Measurements from ENCODE around the gene SMAD5.

Gene SMAD5

GRCh38 chr5:136115183-136115865 is 17.3 kb upstream of the SMAD5 start:
- DNase-seq = no peak

- DNase-seq = no peak
Observed at GRCh38 chr5:136120529-136120928, 12.1 kb upstream of the SMAD5 start.

GRCh38 chr5:136123236-136123768 is 9.3 kb upstream of the SMAD5 start:
- peak; percentile 74 for DNase-seq

DNA sequence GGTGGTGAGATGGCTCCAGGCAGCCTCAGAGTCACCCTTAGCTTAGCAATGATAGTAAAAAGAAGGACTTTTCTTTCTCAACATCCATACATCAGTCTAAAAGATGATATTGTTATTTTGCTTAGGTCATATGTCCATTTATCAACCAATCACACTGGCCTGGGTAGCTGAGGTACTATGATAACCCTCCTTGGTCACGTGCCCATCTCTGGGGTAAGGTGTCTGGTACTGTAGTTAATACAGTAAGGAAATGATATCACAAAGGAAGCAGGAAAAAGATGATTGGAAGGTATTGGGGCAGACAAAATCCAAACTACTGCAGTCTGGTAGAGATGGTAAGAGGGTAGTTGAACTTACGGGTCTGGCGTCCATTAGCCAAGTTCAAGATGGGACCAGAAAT is 5.1 kb upstream of the SMAD5 start:
- DNase-seq = no peak

- no peak for DNase-seq
Observed at GRCh38 chr5:136128481-136128880, 4.2 kb upstream of the SMAD5 start.

DNA sequence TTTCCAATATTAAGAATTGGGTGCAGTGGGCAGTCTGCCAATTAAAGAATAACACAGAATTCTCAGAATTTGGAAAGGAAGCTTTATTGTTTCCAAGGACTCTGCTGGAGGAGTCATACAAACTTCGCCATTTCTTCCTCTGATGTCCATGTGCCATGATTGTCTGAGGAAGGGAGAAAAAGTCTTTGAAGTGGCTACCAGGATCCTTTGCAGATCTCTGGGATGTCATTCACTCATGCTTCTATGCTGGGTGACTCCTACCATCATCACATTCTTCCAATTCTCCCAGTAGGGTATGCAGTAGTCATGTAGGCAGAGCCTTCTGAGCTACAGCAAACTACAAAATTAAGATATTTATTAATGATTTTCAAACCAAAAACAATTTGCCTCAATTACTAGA is 3.2 kb upstream of the SMAD5 start:
- DNase-seq = no peak

GRCh38 chr5:136130581-136130980 is 2.1 kb upstream of the SMAD5 start:
- DNase-seq = no peak

DNA sequence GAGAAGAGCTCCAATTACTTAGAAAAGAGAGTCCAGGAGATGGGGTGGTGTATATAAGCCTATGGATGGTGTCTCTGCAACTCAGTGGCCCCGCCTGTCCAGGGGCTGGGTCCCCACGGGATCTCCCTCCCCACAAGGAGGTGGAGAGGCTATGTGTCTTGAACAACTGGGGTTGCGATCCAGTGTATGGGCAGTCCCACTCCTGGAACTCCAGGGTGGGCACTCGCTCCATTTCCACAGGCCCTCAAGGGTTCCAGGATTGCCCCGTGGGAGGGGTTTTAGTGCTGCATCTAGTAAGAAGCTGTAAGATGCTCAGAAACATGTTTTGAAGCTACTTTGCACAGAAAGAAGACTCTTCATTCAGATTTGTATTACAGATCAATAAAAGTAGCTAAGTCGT is 558 bp upstream of the SMAD5 start:
- no peak for DNase-seq

DNA sequence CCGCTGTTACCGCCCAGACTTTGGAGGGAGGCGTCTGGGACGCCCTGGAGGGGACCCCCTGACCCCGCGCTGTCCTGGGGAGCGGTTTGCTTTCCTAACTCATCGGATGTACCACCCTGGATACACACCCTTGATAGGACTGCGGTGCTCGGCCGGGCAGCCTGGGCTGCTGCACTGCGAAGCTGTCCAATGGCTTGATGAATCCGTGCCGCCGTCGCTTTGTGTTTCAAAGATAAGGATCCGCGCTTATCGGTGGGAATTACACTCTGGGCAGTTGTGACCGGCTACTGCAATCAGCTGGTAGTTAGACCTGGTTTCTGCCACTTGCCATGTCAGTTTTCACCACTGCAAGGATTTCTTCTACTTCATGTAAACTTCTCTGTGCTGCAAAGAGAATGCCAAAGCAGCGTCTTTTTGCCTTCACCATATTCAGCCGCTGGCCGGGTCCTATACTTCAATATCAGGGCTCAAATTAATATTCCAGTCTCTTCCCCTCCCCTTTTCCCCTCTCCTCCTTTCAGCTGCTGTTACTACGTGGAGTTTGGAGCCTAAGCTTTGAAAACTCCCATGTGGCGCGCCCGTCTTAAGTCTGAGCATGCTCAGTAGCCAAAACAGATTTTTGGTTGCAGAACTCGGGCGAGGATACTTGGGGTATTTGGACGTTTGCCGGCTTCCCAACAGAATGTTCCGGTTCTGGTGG is 727 bp downstream of the SMAD5 start:
- peak; percentile 20 for DNase-seq

DNA sequence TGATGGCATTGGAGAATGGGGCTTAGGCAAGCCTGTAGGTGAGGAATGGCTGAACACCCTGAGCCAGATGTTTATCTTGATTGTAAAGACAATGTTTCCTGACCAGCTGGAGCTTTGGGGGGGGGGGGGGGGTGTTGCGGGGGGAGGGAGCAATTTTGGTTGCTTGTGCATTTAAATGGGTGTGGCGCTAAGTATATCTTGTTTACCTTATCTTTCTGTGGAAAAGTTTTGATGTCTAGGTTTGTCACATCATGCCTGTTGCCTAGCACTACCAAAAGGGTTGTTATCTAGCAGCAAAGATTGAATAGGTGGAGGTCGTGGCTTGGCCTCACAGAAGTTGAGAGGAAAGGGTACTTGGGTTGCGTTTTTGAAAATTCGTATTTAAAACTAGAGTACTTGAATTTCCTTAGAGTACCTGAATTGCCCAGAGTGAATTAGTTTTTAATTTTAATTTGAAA is 1.3 kb downstream of the SMAD5 start:
- DNase-seq = no peak

DNA sequence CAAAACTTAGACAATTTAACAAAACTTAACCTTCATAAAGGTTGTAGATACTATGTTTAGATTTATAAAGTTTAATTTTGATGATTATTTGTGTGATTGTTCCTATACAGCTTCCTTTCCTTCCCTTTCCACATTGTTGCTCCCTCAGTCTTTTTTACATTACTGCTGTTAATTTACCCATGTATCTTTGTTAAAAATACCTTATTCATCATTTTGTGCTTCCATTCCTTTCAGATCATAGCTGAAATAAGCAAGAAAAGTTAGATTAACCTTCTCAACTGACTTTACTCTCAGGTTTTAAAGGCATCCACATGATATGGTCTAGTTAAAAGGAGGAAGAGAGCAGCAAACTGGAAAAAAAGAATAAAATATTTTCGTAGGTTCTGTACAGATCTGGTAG is 2.0 kb downstream of the SMAD5 start:
- DNase-seq = no peak

DNA sequence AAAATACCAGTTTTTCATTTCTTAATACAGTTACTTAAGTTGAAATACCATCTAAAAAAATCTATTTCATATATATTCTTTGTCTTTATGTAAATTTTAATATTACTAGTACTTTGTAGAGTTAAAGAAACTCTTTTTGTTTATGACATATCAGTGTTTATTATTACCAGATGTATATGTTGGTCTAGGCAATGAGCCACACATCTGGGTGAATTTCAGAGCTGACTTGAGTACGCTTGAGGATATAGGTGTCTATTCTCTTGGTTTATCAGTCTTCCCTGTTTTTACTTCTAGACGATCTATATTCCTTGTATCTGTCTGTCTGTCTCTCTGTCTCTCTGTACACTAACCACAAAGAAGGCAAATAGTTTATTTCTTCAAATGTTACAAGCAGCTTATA is 2.9 kb downstream of the SMAD5 start:
- DNase-seq = no peak

DNA sequence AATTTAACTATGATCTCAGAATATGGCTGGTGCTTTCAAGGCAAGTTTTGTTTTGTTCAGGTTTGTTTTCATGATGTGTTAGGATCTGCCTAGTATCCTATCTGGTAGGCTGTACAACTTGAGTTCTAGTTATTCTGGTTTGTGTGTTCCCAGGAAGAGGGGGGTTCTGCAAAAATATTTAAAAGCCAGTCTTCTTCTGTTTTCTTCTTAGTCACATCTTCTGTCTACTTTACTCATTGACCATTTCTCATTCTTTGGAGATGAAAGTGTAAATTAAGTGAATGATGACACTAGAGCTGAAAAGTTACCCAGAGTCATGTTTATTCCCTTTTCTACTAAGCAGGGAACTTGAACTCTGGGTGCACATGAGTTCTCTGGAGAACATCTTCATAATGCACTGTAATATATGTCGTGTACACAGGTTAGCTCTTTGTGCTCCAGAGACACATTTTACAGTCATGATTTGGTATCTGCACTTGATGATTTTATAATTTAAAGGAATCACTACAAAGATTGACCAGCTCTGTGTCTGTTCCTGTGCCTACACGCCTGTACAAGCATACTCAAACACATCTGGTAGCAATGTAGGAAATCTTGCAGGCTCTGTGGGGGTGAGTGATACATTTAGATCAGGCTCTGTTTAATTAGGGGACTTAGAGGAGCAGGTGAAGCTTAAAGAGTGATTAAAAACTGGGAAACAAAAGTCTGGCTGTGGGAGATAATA is 5.0 kb downstream of the SMAD5 start:
- no peak for DNase-seq

GRCh38 chr5:136141561-136141960 is 8.9 kb downstream of the SMAD5 start:
- DNase-seq = no peak

GRCh38 chr5:136143312-136143711 is 10.7 kb downstream of the SMAD5 start:
- DNase-seq = no peak

DNA sequence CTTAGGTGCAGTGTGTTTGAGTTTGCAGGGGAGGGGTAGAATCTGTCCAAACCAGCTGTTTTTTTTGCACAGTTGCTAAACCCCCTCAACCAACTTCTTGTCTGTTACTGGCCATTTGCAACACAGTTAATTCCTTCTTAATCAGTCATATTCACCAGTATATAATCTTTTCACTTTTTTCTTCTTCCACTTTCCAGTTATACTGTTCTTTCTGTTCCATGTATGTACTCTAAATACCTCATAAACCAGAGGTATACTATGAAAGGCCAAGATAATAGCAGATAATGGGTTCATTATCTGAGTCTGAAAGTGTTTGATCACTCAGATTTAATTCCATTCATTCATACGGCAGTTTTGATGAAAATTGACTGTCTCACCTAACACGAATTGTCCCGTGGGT is 11.1 kb downstream of the SMAD5 start:
- no peak for DNase-seq

- DNase-seq = no peak
Observed at GRCh38 chr5:136145030-136145429, 12.4 kb downstream of the SMAD5 start.

DNA sequence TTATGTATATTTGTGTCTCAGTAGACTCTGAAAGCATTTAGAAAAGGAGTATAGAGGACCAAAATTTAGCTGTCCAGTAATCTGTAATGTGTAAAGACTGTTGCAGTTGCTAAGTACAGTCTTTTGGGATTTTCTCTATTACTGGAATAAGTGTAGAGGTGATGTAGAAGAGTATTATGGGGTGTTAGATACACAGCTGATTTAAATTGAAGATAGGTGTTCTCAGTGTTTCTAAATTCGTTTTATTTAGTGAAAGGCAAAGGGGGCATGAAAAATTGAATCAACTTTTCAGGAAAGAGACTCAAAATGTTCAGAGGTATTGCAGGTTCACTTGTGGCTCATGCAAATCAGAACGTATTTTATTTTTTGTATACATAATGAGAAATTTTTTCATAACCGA is 13.6 kb downstream of the SMAD5 start:
- no peak for DNase-seq

- DNase-seq = no peak
Observed at GRCh38 chr5:136147632-136148031, 15.0 kb downstream of the SMAD5 start.

DNA sequence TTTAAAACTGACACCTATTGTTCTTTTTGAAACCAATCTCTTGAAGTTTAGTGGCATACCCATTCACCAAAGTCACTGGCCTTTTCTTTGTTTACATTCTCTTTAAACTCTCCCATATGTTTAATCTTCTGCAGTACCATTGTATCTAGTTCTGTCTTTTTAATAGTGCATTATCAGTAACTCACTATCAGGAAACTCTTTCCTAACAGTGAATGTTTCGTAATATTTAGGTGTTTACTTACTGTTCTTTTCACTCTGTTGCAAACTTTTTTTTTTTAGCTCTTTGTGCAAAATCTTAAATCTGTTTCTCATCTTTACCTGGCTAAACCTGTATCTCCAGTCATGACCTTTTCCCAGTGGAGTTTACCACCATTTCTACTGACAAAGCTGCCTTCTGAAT is 17.2 kb downstream of the SMAD5 start:
- DNase-seq = no peak

DNA sequence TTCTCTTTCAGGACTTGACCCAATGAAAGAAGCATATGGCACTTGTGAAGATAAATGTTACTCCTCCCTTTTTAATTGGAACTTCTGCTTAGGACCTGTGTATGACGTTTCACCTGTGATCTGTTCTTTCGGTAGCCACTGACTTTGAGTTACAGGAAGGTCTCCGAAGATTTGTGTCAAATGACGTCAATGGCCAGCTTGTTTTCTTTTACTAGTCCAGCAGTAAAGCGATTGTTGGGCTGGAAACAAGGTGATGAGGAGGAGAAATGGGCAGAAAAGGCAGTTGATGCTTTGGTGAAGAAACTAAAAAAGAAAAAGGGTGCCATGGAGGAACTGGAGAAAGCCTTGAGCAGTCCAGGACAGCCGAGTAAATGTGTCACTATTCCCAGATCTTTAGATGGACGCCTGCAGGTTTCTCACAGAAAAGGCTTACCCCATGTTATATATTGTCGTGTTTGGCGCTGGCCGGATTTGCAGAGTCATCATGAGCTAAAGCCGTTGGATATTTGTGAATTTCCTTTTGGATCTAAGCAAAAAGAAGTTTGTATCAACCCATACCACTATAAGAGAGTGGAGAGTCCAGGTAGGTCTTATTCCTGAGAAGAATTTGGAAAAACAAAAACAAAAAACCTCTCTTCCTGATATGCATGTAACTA is 21.1 kb downstream of the SMAD5 start:
- DNase-seq = no peak

GRCh38 chr5:136155078-136155477 is 22.4 kb downstream of the SMAD5 start:
- DNase-seq = no peak

DNA sequence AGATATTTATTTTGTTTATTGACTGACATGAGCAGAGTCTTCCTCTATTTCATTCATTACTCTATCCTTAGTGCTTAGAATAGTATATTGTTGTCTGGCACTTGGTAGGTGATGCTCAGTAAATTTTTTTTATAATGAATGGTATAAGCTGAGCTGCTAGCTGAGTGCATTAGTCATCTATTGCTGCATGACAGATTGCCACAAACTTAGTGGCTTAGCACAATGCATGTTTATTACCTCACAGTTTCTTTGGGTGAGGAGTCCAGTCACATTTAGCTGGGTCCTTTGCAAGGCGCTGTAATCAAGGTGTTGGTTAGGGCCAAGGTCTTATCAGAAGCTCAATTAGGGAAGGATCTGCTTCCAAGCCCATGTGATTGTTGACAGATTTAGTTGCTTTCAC is 23.1 kb downstream of the SMAD5 start:
- DNase-seq = no peak

Data from NCI-H774 (cell line).